ENCODE results near the gene TMTC3.

TMTC3 gene

GRCh38 chr12:88141774-88142609 is at the start of gene TMTC3, which contains the start of gene CEP290:
TSS of gene TMTC3 (plus strand) at chr12:88142307. CDS start at chr12:88148316, 6,009 bp downstream.
TSS of gene CEP290 (minus strand) at chr12:88142088. CDS start at chr12:88141307, 781 bp downstream.
- in situ Hi-C loops (cut with MboI; ENCODE audit: low sequenced_read_pairs): loop anchor here (25.0 kb wide), 1 partner anchor 845 kb away; no protein-coding TSS in a partner anchor

DNA sequence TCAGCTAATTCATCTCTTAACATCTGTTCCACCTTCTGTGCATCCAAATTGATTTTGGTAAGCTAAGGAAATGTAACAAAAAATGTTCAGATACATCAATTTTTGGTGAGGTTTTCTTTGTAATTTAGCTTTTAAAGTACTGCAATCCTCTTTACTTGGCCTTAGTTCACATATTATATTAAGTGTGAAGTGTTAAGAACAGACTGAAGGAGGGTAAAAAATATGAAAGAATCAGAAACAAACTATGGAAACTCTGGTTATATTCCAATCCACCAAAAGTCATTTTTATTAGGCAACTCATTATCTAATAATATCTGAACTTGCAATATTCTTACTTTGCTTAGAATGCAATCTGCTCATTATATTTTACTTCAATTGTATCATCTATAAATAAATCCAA is 49.3 kb upstream of the TMTC3 start:
- in situ Hi-C loops (cut with MboI; ENCODE audit: low sequenced_read_pairs): no loop called here

- in situ Hi-C loops (cut with MboI; ENCODE audit: low sequenced_read_pairs): no loop called here
Observed at GRCh38 chr12:88093573-88093972, 48.5 kb upstream of the TMTC3 start.

- in situ Hi-C loops (cut with MboI; ENCODE audit: low sequenced_read_pairs): no loop called here
Observed at GRCh38 chr12:88108021-88108420, 34.1 kb upstream of the TMTC3 start.

DNA sequence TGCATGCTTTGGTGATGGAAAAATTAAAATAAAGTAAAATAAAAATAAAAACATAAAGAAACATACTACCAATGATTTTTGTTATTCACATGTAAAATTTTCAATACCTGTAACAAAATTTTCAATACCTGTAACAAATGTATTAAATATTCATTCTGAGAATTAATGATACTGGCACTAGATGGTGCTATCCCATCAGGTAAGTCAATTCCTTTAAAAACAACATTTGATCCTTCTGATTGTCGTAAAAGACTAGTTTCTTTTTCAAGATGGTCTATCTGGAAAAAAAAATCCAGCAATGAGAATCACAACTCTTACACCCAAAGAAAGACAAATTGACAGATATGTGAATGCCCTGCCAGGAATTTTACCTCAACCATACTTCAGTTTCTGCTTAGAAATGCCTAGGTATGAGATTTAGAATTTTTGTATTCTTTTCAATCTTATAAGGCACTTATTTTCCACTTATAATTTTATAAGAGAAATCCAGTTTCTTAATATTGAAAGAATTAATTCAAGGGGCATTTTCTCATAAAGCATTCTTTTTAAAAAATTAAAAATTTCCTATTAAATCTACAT is 30.9 kb upstream of the TMTC3 start:
- in situ Hi-C loops (cut with MboI; ENCODE audit: low sequenced_read_pairs): no loop called here

- in situ Hi-C loops (cut with MboI; ENCODE audit: low sequenced_read_pairs): no loop called here
Observed at GRCh38 chr12:88113871-88114270, 28.2 kb upstream of the TMTC3 start.

DNA sequence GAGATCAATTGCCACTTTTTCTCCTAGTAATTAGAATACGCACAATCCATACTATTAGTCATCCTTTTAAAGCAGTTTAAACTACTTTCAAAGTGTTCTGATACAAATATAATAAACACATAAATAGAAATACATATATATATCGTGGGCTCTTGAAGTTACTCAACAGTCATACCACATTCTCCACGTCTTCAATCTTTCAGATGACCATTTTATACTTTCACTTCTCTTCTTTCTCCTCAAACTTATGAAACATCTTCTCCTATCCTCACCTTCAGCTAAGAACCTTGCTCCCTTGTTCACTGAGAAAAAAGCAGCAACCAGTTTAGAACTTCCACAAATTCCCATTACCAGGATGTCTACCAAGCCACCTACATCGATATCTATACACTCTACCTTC is 19.4 kb upstream of the TMTC3 start:
- in situ Hi-C loops (cut with MboI; ENCODE audit: low sequenced_read_pairs): no loop called here

GRCh38 chr12:88127099-88127498 is 15.0 kb upstream of the TMTC3 start:
- in situ Hi-C loops (cut with MboI; ENCODE audit: low sequenced_read_pairs): loop anchor here (25.0 kb wide), 1 partner anchor 860 kb away; no protein-coding TSS in a partner anchor

DNA sequence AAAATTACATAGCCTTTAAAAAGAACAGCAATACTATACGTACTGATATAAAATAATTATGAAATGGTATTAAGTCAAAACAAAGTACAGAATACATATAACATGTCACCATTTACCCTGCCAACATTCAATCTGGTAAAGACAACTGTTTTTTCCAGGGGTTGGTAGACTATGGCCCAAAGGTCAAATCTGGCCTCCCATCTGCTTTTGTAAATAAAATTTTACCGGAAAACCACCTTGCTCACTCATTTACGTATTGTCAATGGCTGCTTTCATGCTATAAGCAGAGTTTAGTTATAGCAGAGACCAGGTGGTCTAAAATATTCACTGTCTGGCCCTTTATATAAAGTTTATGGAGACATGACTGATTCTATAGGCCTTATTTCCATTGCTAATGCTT is 14.3 kb upstream of the TMTC3 start:
- in situ Hi-C loops (cut with MboI; ENCODE audit: low sequenced_read_pairs): loop anchor here (25.0 kb wide), 1 partner anchor 859 kb away; no protein-coding TSS in a partner anchor

DNA sequence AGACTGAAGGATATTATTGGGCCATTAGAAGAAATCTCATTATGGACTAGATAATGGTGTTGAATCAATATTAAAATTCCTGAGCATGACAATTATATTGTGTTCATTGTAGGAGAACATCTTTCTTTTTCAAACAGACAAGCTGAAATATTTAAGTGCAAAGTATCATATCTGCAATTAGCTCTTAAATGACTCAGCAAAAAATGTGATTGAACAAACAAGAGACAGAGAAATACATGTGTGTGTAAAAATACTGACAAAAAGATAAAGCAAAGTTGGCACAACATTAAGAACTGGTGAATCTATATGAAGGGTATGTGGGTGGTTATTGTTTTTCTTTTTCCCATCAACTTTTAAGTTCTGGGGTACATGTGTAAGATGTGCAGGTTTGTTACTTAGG is 9.7 kb upstream of the TMTC3 start:
- in situ Hi-C loops (cut with MboI; ENCODE audit: low sequenced_read_pairs): loop anchor here (25.0 kb wide), 1 partner anchor 855 kb away; no protein-coding TSS in a partner anchor

- in situ Hi-C loops (cut with MboI; ENCODE audit: low sequenced_read_pairs): loop anchor here (25.0 kb wide), 1 partner anchor 854 kb away; no protein-coding TSS in a partner anchor
Observed at GRCh38 chr12:88133181-88133580, 8.9 kb upstream of the TMTC3 start.

DNA sequence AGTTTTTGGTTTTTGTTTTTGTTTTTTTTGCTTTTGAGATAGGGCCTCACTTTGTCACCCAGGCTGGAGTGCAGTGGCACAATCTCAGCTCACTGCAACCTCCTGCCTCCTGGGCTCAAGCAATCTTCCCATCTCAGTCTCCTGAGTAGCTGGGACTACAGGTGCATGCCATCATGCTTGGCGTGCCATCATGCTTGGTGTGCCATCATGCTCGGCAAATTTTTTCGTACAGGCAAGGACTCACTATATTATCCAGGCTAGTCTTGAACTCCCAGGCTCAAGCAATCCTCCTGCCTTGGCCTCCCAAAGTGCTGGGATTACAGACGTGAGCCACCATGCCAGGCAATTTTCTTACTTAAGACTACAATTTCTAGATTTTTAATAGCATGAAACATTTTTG is 2.4 kb upstream of the TMTC3 start:
- in situ Hi-C loops (cut with MboI; ENCODE audit: low sequenced_read_pairs): loop anchor here (25.0 kb wide), 1 partner anchor 848 kb away; no protein-coding TSS in a partner anchor

- in situ Hi-C loops (cut with MboI; ENCODE audit: low sequenced_read_pairs): loop anchor here (25.0 kb wide), 1 partner anchor 846 kb away; no protein-coding TSS in a partner anchor
Observed at GRCh38 chr12:88141425-88141773, 708 bp upstream of the TMTC3 start.

DNA sequence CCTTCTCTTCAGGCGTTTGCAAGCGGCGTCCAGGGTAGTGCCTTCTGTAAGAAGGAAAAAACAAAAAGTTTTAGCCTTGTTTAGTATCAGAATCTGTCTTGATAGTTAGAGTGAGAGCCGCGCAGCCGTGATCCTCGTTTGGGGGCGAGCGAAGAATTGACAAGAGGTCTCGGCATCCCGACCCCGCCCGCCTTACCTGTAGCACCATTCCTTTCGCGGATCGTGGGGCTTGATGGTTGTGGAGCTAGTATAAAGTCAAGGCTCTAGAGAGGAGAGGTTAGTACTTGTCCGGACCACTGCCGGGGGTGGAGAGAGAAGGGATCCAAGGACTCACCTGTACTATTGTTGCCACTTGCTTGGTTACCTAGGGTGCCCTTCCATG is 494 bp downstream of the TMTC3 start:
- in situ Hi-C loops (cut with MboI; ENCODE audit: low sequenced_read_pairs): loop anchor here (25.0 kb wide), 1 partner anchor 845 kb away; no protein-coding TSS in a partner anchor

DNA sequence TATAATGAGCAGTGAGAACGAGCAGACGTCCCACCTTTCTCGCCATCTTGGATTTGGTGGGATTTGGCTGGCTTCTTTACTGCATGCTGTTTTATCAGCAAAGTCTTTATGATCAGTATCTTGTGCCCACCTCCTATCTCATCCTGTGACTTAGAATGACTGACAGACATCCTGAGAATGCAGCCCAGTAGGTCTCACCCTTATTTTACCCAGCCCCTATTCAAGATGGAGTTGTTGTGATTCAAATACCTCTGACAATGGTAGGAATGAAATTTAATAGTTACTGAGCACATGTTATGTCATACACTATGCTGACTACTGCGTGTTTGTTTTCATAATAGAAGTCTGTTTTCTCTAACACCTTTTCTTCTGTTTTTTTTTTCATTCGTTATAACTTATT is 1.9 kb downstream of the TMTC3 start:
- in situ Hi-C loops (cut with MboI; ENCODE audit: low sequenced_read_pairs): loop anchor here (25.0 kb wide), 1 partner anchor 843 kb away; no protein-coding TSS in a partner anchor

- in situ Hi-C loops (cut with MboI; ENCODE audit: low sequenced_read_pairs): loop anchor here (25.0 kb wide), 1 partner anchor 842 kb away; no protein-coding TSS in a partner anchor
Observed at GRCh38 chr12:88144546-88145468, 2.7 kb downstream of the TMTC3 start.

GRCh38 chr12:88145567-88146505 is 3.7 kb downstream of the TMTC3 start:
- in situ Hi-C loops (cut with MboI; ENCODE audit: low sequenced_read_pairs): loop anchor here (25.0 kb wide), 1 partner anchor 841 kb away; no protein-coding TSS in a partner anchor

- in situ Hi-C loops (cut with MboI; ENCODE audit: low sequenced_read_pairs): no loop called here
Observed at GRCh38 chr12:88150063-88150462, 8.0 kb downstream of the TMTC3 start.

DNA sequence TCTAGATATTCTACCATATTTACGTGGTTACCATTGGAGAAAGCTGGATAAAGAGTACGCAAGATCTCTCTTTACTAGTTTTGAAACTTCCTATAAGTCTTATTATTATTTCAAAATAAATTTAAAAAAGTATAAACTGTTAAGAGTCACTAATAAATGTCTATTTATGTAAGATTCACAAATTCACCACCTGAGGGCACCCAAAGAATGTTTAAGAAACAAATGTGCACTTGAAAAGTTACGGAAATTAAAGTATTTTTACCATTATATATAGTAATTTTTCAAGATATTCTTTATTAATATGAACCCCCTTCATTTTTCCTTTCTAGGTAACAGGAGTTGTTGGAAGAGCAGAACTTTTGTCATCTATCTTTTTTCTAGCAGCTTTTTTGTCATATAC is 11.9 kb downstream of the TMTC3 start:
- in situ Hi-C loops (cut with MboI; ENCODE audit: low sequenced_read_pairs): no loop called here

All from HL-60/S4 (cell line).